Measurements from ENCODE around the gene ERC1. TPM values are rescaled to one million over a fixed set of nuclear protein-coding genes. Genes with fewer than 3 reads are reported as not detected.

ERC1 gene
- total and polyA plus RNA-seq, 9 of the 15 experiments (the other 6 are each of a cell fraction or from before 2014, with no cell fraction given) = 0.74 to 11.8 (median 4.8) TPM

- no peak for FAIRE-seq
- Histone ChIP-seq H3K27ac (ENCODE audit: extremely low read depth, low read depth, low read length) (no peak overlapping the region), H4K20me1 (replicated peaks; ENCODE audit: control insufficient read depth, insufficient read depth, low read length) (no peaks in the 10 kb centered on the region), H3K9me1 (ENCODE audit: control insufficient read depth, insufficient read depth, low read length) (no peaks in the 10 kb centered on the region), H3K4me3 (no peak overlapping the region), H3K9ac (ENCODE audit: insufficient read depth in 1 of 2, low read depth in 2 of 2, low read length in 2 of 2) (no peak overlapping the region), H3K79me2 (ENCODE audit: control insufficient read depth, insufficient read depth, low read length) (no peaks in the 10 kb centered on the region), H2AFZ (ENCODE audit: low read depth, low read length) (no peak overlapping the region), H3K9me3 (replicated peaks; ENCODE audit: control insufficient read depth, insufficient read depth, low read depth, low read length) (no peaks in the 10 kb centered on the region), H3K27me3 (ENCODE audit: control insufficient read depth in 2 of 2, insufficient read depth in 2 of 2, low read length in 2 of 2) (no peaks in the 10 kb centered on the region), H3K4me1 (replicated peaks in 1 of 2; ENCODE audit: control insufficient read depth in 2 of 2, insufficient read depth in 2 of 2, low read length in 2 of 2) (peaks cover 0 to 4% of the 10 kb centered on the region in 2 experiments; a peak in 2 of 5 replicates), H3K36me3 (ENCODE audit: control insufficient read depth, insufficient read depth, low read length) (no peaks in the 10 kb centered on the region), H3K4me2 (ENCODE audit: insufficient read depth, low read length) (no peak overlapping the region)
- intact Hi-C loops (cut with micrococcal nuclease) (no loop called here), in situ Hi-C loops (cut with MboI) (no loop called here)
- BruUV-seq (replicated peaks) = no TSS peak
- ChIA-PET CTCF (ENCODE audit: low intra/inter-chr PET ratio) (no interaction called here), POLR2A (interaction anchor here (0.6 kb wide), 2 partner anchors 12 to 98 kb away, joined by 3 to 4 read pairs; no protein-coding TSS in a partner anchor)
- DNase-seq (ENCODE audit: extremely low read depth in 1 of 4, low spot score in 3 of 4) = no peak
- TF ChIP-seq LARP7 (IDR thresholded peaks at IDR 0.05) = no peak
- WGBS (ENCODE audit: insufficient coverage, low coverage, missing lambda C conversion rate) = 42% methylated on average over 5 of the region's 5 CpGs
- no peak for ATAC-seq
Observed at GRCh38 chr12:1481326-1481725, 490.3 kb downstream of the ERC1 start.

DNA sequence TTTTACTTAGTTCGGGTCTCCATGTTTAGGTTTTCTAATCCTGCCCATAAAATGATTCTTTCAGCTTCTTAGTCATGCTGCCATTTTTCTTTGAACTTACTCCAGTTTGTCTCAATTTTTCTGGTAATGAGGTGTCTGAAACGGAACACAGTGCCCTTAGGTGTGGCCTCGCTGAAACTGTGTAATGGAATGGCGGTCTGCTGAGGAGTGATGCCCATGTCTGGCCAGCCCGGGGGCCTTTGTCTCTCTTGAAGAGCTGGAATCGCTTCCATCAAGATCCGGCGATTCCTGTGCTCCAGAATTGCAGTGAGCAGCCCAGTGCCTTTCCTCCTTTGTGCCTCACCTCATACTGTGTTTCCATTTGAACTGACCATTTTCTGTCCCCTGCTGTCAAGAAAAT, 490.9 kb downstream of the ERC1 start:
- POLR2A ChIA-PET = interaction anchor here (0.6 to 0.9 kb wide), 3 partner anchors 12 to 98 kb away, joined by 3 to 4 read pairs (median 3); no protein-coding TSS in a partner anchor
- H3K4me3 ChIP-seq = no peak overlapping the region
- 74% methylated on average over 8 of the region's 8 CpGs for WGBS (ENCODE audit: insufficient coverage, low coverage, missing lambda C conversion rate)
- TF ChIP-seq ESRRA (IDR thresholded peaks at IDR 0.05; ENCODE audit: borderline replicate concordance, low read depth) (no peak), SETDB1 (IDR thresholded peaks at IDR 0.05; ENCODE audit: low read length) (no peak), HMGXB4 (CRISPR knock-in tag; IDR thresholded peaks at IDR 0.05) (no peak), ZEB2 (IDR thresholded peaks at IDR 0.05) (no peak), ARID2 (IDR thresholded peaks at IDR 0.05) (no peak), CBX1 (IDR thresholded peaks at IDR 0.05; ENCODE audit: low read depth) (no peak), MTA3 (IDR thresholded peaks at IDR 0.05; ENCODE audit: borderline replicate concordance) (no peak), ILK (tag; IDR thresholded peaks at IDR 0.05; ENCODE audit: borderline replicate concordance, low read depth) (no peak), HNRNPL (IDR thresholded peaks at IDR 0.05; ENCODE audit: low read depth, low read length) (no peak), ZNF512 (tag; IDR thresholded peaks at IDR 0.05) (no peak), RFX5 (IDR thresholded peaks at IDR 0.05; ENCODE audit: low read depth, low read length) (no peak), ZNF780A (CRISPR knock-in tag; IDR thresholded peaks at IDR 0.05) (no peak), ZNF239 (CRISPR knock-in tag; IDR thresholded peaks at IDR 0.05) (no peak), HLTF (IDR thresholded peaks at IDR 0.05) (no peak)

More for the DNA sequence above, 490.9 kb downstream of the ERC1 start:
- intact Hi-C loops (cut with micrococcal nuclease) = no loop called here
- Histone ChIP-seq H3K9me1 (ENCODE audit: control insufficient read depth, insufficient read depth, low read length) (no peaks in the 10 kb centered on the region), H3K27me3 (ENCODE audit: control insufficient read depth in 2 of 2, insufficient read depth in 2 of 2, low read length in 2 of 2) (no peaks in the 10 kb centered on the region), H3K9ac (ENCODE audit: insufficient read depth in 1 of 2, low read depth in 2 of 2, low read length in 2 of 2) (no peak overlapping the region), H3K4me1 (replicated peaks in 1 of 2; ENCODE audit: control insufficient read depth in 2 of 2, insufficient read depth in 2 of 2, low read length in 2 of 2) (peaks cover 0 to 4% of the 10 kb centered on the region in 2 experiments; a peak in 2 of 5 replicates), H3K27ac (ENCODE audit: extremely low read depth, low read depth, low read length) (no peak overlapping the region), H3K79me2 (ENCODE audit: control insufficient read depth, insufficient read depth, low read length) (no peaks in the 10 kb centered on the region), H2AFZ (ENCODE audit: low read depth, low read length) (no peak overlapping the region), H4K20me1 (replicated peaks; ENCODE audit: control insufficient read depth, insufficient read depth, low read length) (no peaks in the 10 kb centered on the region), H3K4me2 (ENCODE audit: insufficient read depth, low read length) (no peak overlapping the region), H3K9me3 (replicated peaks; ENCODE audit: control insufficient read depth, insufficient read depth, low read depth, low read length) (no peaks in the 10 kb centered on the region), H3K36me3 (ENCODE audit: control insufficient read depth, insufficient read depth, low read length) (no peaks in the 10 kb centered on the region)
- no peak for ATAC-seq
- DNase-seq (ENCODE audit: extremely low read depth in 1 of 4, low spot score in 3 of 4) = no peak
- no TSS peak for BruUV-seq (replicated peaks)
- CTCF ChIA-PET (ENCODE audit: low intra/inter-chr PET ratio) = no interaction called here
- in situ Hi-C loops (cut with MboI) = no loop called here
- no peak for FAIRE-seq

Measured in K562 (cell line).